H9 (cell line): ENCODE data around the gene SHISA8. TPM values are rescaled to one million over a fixed set of nuclear protein-coding genes. Genes with fewer than 3 reads are reported as not detected.

Experiments
- DNase-seq: peaks from one replicate; pipeline ENCODE4 v3.0.0-alpha.2; 2017
- H2AFZ ChIP-seq: one replicate; pipeline ENCODE4 v1.6.1; 2013; ENCODE audit warnings: mild to moderate bottlenecking, low read length, control low read depth, moderate library complexity
- H2AK5ac ChIP-seq: 2 replicates; pipeline ENCODE4 v1.6.1; 2013; ENCODE audit warnings: low read length, control low read depth, mixed read lengths; ENCODE audit not compliant: insufficient read length
- H2BK120ac ChIP-seq: one replicate; pipeline ENCODE4 v1.6.1; 2013; ENCODE audit warnings: low read depth, mild to moderate bottlenecking, low read length, control low read depth, inconsistent platforms; ENCODE audit not compliant: poor library complexity, severe bottlenecking
- H2BK12ac ChIP-seq: 2 replicates; pipeline ENCODE4 v1.6.1; 2013; ENCODE audit warnings: low read length, control low read depth, mixed read lengths, low read depth; ENCODE audit not compliant: insufficient read length
- H2BK15ac ChIP-seq: 2 replicates; pipeline ENCODE4 v1.6.1; 2013; ENCODE audit warnings: low read depth, low read length, control low read depth
- H2BK20ac ChIP-seq: one replicate; pipeline ENCODE4 v1.6.1; 2013; ENCODE audit warnings: low read depth, mild to moderate bottlenecking, low read length, control low read depth, inconsistent platforms; ENCODE audit not compliant: poor library complexity, severe bottlenecking
- H2BK5ac ChIP-seq: 2 replicates; pipeline ENCODE4 v1.6.1; 2013; ENCODE audit warnings: low read length, control low read depth, mixed read lengths; ENCODE audit not compliant: insufficient read length
- H3K14ac ChIP-seq: 2 replicates; pipeline ENCODE4 v1.6.1; 2013; ENCODE audit warnings: low read length, control low read depth; ENCODE audit not compliant: insufficient read depth
- H3K18ac ChIP-seq: 2 replicates; pipeline ENCODE4 v1.6.1; 2013; ENCODE audit warnings: low read depth, mild to moderate bottlenecking, mixed read lengths, low read length, control low read depth; ENCODE audit not compliant: insufficient read length
- H3K23ac ChIP-seq: 2 replicates; pipeline ENCODE4 v1.6.1; 2013; ENCODE audit warnings: low read length, control low read depth, mixed read lengths, low read depth; ENCODE audit not compliant: insufficient read length
- H3K23me2 ChIP-seq: 2 replicates; pipeline ENCODE4 v1.6.1; 2013; ENCODE audit warnings: low read depth, mild to moderate bottlenecking, mixed read lengths, low read length, control low read depth; ENCODE audit not compliant: insufficient read length, poor library complexity, severe bottlenecking
- H3K27ac ChIP-seq: 2 replicates; pipeline ENCODE4 v1.5.1; 2013; ENCODE audit warnings: low read length, control low read depth, mixed read lengths, low read depth; ENCODE audit not compliant: insufficient read length
- H3K27me3 ChIP-seq: 2 replicates; pipeline ENCODE4 v1.6.1; 2013; ENCODE audit warnings: low read length, control low read depth, inconsistent platforms; ENCODE audit not compliant: insufficient read depth
- H3K4ac ChIP-seq: 2 replicates; pipeline ENCODE4 v1.6.1; 2013; ENCODE audit warnings: low read depth, mild to moderate bottlenecking, control low read depth, inconsistent platforms, low read length, moderate library complexity
- H3K4me1 ChIP-seq: 2 replicates; pipeline ENCODE4 v1.6.1; 2013; ENCODE audit warnings: low read length, control low read depth, inconsistent platforms; ENCODE audit not compliant: insufficient read depth
- H3K4me2 ChIP-seq: 2 replicates; pipeline ENCODE4 v1.6.1; 2013; ENCODE audit warnings: low read length, control low read depth, mixed read lengths; ENCODE audit not compliant: insufficient read length, insufficient read depth
- H3K56ac ChIP-seq: 2 replicates; pipeline ENCODE4 v1.6.1; 2013; ENCODE audit warnings: low read depth, mild to moderate bottlenecking, mixed read lengths, low read length, control low read depth; ENCODE audit not compliant: insufficient read length
- H3K79me1 ChIP-seq: 2 replicates; pipeline ENCODE4 v1.6.1; 2013; ENCODE audit warnings: low read depth, mild to moderate bottlenecking, moderate library complexity, low read length, control low read depth, inconsistent platforms; ENCODE audit not compliant: insufficient read depth, poor library complexity, severe bottlenecking
- H3K79me2 ChIP-seq: 2 replicates; pipeline ENCODE4 v1.6.1; 2013; ENCODE audit warnings: low read length, control low read depth, inconsistent platforms; ENCODE audit not compliant: insufficient read depth
- H3K9ac ChIP-seq: 2 replicates; pipeline ENCODE4 v1.6.1; 2013; ENCODE audit warnings: low read length, control low read depth, mixed read lengths; ENCODE audit not compliant: insufficient read length; ENCODE audit errors: extremely low read depth
- H3K9me3 ChIP-seq: one replicate; pipeline ENCODE4 v1.6.1; 2013; ENCODE audit warnings: low read depth, low read length, inconsistent platforms; ENCODE audit not compliant: control insufficient read depth
- H3T11ph ChIP-seq: one replicate; pipeline ENCODE4 v1.6.1; 2013; ENCODE audit warnings: mild to moderate bottlenecking, low read length, control low read depth, inconsistent platforms
- H4K20me1 ChIP-seq: one replicate; pipeline ENCODE4 v1.6.1; 2013; ENCODE audit not compliant: control insufficient read depth, insufficient read length, insufficient read depth
- H4K5ac ChIP-seq: 2 replicates; pipeline ENCODE4 v1.6.1; 2013; ENCODE audit warnings: low read depth, mild to moderate bottlenecking, mixed read lengths, low read length, control low read depth; ENCODE audit not compliant: insufficient read length
- H4K8ac ChIP-seq: replicated peaks from 2 replicates; pipeline ENCODE4 v1.6.1; 2013; ENCODE audit warnings: low read length, control low read depth, mixed read lengths, low read depth; ENCODE audit not compliant: insufficient read length
- H4K91ac ChIP-seq: 2 replicates; pipeline ENCODE4 v1.6.1; 2013; ENCODE audit warnings: low read depth, mild to moderate bottlenecking, moderate library complexity, mixed read lengths, low read length, control low read depth; ENCODE audit not compliant: insufficient read length
- H3K27ac Mint-ChIP-seq, 3 experiments: 2 replicates in 2 of 3; 3 replicates in 1 of 3; pipeline ENCODE4 v1.8.0; 2020 to 2021; ENCODE audit warnings: mixed read lengths in 3 of 3, mild to moderate bottlenecking in 1 of 3, moderate library complexity in 1 of 3
- H3K27me3 Mint-ChIP-seq: 2 replicates; pipeline ENCODE4 v1.8.0; 2021; ENCODE audit warnings: low read depth, mild to moderate bottlenecking, moderate library complexity, mixed read lengths
- H3K36me3 Mint-ChIP-seq, 3 experiments: 2 replicates in 2 of 3; 3 replicates in 1 of 3; pipeline ENCODE4 v1.8.0; 2020 to 2021; ENCODE audit warnings: low read depth in 3 of 3, mixed read lengths in 3 of 3; ENCODE audit not compliant: insufficient read depth in 1 of 3
- H3K4me1 Mint-ChIP-seq, 2 experiments: 2 replicates each; pipeline ENCODE4 v1.8.0; 2020; ENCODE audit warnings: mixed read lengths in 2 of 2
- H3K4me3 Mint-ChIP-seq, 2 experiments: 2 replicates in 1 of 2; 3 replicates in 1 of 2; pipeline ENCODE4 v1.8.0; 2020 to 2021; ENCODE audit warnings: mild to moderate bottlenecking in 2 of 2, mixed read lengths in 2 of 2, moderate library complexity in 1 of 2
- H3K9me3 Mint-ChIP-seq, 2 experiments: 2 replicates in 1 of 2; 3 replicates in 1 of 2; pipeline ENCODE4 v1.8.0; 2020; ENCODE audit warnings: mild to moderate bottlenecking in 2 of 2, mixed read lengths in 2 of 2, moderate library complexity in 1 of 2
- WGBS: extraction: QIAGEN DNeasy Blood & Tissue Kit; methylation state at CpG from one replicate; pipeline ENCODE4 v1.1.7; 2013; ENCODE audit warnings: missing lambda C conversion rate, low lambda C conversion rate, mixed read lengths; ENCODE audit not compliant: insufficient read length; ENCODE audit errors: extremely low coverage; 5-methylcytosine and 5-hydroxymethylcytosine counted together
- total RNA-seq: library from RNA; stranded (reverse); gene quantifications from 2 replicates; pipeline ENCODE4 v1.2.1, GENCODE V29; 2021
- TF ChIP-seq, protein P1 (sequence below): fragments of 200-600 bp; sonication (generic); conservative IDR thresholded peaks from 3 replicates; pipeline ENCODE4 v1.8.0; 2021; ENCODE audit warnings: antibody characterized with exemption, mild to moderate bottlenecking

SHISA8 gene
- total RNA-seq, 1 experiment from 2014 or later = 1.4 TPM

DNA sequence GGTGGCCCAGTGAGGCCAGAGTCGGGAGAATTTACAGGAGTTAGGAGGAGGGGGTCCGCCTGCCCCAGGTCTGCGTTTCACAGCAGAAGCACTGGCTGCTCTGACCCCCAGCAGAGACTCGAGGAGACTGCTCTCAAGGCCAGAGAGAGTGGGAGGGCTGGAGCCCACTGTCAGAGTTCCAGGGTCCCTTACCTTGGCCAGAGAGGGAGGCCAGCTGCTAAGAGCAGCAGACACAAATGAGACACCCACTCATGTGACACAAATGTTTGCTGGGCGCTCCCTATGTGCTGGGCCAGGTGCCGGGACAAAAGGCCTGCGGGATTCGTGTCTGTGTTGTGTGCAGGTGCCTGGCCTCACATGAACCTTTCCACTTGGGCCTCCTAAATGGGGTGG lies 14.5 kb upstream of the SHISA8 start:
- peaks cover 3% of the 10 kb centered on the region; the same call in 1 of the 2 replicates for H3K4me1 ChIP-seq
- H3K27ac ChIP-seq = no peak overlapping the region
- no peak overlapping the region for H3K14ac ChIP-seq
- no peak overlapping the region for H3K4ac ChIP-seq
- peaks cover 11% of the 10 kb centered on the region for H3K27me3 ChIP-seq
- no peak overlapping the region for H2BK15ac ChIP-seq
- H3K4me3 Mint-ChIP-seq = no peak overlapping the region; a peak in 1 of 5 replicates
- H3K18ac ChIP-seq = no peak overlapping the region
- no peaks in the 10 kb centered on the region for H3K9me3 ChIP-seq
- H3K23ac ChIP-seq = no peak overlapping the region
- no peak overlapping the region for H2BK20ac ChIP-seq
- DNase-seq = no peak
- H3K27me3 Mint-ChIP-seq = peaks cover 48% of the 10 kb centered on the region
- TF ChIP-seq, protein P1, sequence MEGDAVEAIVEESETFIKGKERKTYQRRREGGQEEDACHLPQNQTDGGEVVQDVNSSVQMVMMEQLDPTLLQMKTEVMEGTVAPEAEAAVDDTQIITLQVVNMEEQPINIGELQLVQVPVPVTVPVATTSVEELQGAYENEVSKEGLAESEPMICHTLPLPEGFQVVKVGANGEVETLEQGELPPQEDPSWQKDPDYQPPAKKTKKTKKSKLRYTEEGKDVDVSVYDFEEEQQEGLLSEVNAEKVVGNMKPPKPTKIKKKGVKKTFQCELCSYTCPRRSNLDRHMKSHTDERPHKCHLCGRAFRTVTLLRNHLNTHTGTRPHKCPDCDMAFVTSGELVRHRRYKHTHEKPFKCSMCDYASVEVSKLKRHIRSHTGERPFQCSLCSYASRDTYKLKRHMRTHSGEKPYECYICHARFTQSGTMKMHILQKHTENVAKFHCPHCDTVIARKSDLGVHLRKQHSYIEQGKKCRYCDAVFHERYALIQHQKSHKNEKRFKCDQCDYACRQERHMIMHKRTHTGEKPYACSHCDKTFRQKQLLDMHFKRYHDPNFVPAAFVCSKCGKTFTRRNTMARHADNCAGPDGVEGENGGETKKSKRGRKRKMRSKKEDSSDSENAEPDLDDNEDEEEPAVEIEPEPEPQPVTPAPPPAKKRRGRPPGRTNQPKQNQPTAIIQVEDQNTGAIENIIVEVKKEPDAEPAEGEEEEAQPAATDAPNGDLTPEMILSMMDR = no peak
- no peaks in the 10 kb centered on the region for H3K79me2 ChIP-seq
- H3K56ac ChIP-seq = no peak overlapping the region
- no peaks in the 10 kb centered on the region for H3K9me3 Mint-ChIP-seq
- H2AK5ac ChIP-seq = no peak overlapping the region
- no CpG with 5 or more reads among the region's 8 CpGs for WGBS
- no peak overlapping the region for H2AFZ ChIP-seq
- no peak overlapping the region for H2BK12ac ChIP-seq
- H3T11ph ChIP-seq = no peak overlapping the region
- no peak overlapping the region for H4K5ac ChIP-seq
- H2BK5ac ChIP-seq = no peak overlapping the region
- peak overlapping the region in 1 of 3 experiments; percentile 23; a peak in 1 of 7 replicates for H3K27ac Mint-ChIP-seq
- H4K8ac ChIP-seq = no peak overlapping the region
- H2BK120ac ChIP-seq = no peak overlapping the region
- no peak overlapping the region for H3K4me2 ChIP-seq
- peaks cover 4% of the 10 kb centered on the region for H3K23me2 ChIP-seq
- no peaks in the 10 kb centered on the region for H3K79me1 ChIP-seq
- peaks cover 20 to 27% of the 10 kb centered on the region in 2 experiments for H3K4me1 Mint-ChIP-seq
- H3K9ac ChIP-seq = no peak overlapping the region
- H4K20me1 ChIP-seq = no peaks in the 10 kb centered on the region
- peaks cover 3 to 4% (median 3%) of the 10 kb centered on the region in 3 experiments; a peak in 4 of 7 replicates for H3K36me3 Mint-ChIP-seq
- no peak overlapping the region for H4K91ac ChIP-seq
